Panc1 (cell line): ENCODE data around the gene DCAF8. TPM values are rescaled to one million over a fixed set of nuclear protein-coding genes. Genes with fewer than 3 reads are reported as not detected.
"Not testable (repeated sequence)": the region's sequence is repeated elsewhere in the genome, so short reads cannot be mapped to it uniquely, and the experiment has no call there.

Experiments
- ATAC-seq: fragments of 200-7000 bp; cut with Tn5 transposase; 2 replicates; pipeline ENCODE4 v1.9.1; 2020; ENCODE audit warnings: mild to moderate bottlenecking, moderate library complexity
- BruUV-seq: library from RNA; stranded (reverse); fragments of 400-500 nt; replicated peaks from 2 replicates; lab custom pipeline; 2021; lab: Mats Ljungman, UMichigan
- CTCF ChIA-PET: fragments of 300-600 bp; sonication (Branson Sonifier 250); formaldehyde crosslinking; loops from one replicate; lab custom pipeline; 2022; ENCODE audit warnings: antibody characterized with exemption; lab: Charles Lee
- POLR2A ChIA-PET: fragments of 300-600 bp; sonication (Branson Sonifier 250); formaldehyde crosslinking; loops from one replicate; lab custom pipeline; 2022; ENCODE audit warnings: antibody characterized with exemption; lab: Charles Lee
- DNase-seq: peaks from one replicate; pipeline ENCODE4 v3.0.0-alpha.2; 2010; ENCODE audit warnings: low read depth, low spot score
- H3K27ac ChIP-seq: 2 replicates; pipeline ENCODE4 v1.5.1; 2011; ENCODE audit warnings: mild to moderate bottlenecking, low read length, inconsistent platforms
- H3K27me3 ChIP-seq: fragments of 200-500 bp; sonication (Bioruptor generic); 2 replicates; pipeline ENCODE4 v1.6.0; 2014; ENCODE audit warnings: low read length, inconsistent platforms; ENCODE audit not compliant: control insufficient read depth, insufficient read depth
- H3K36me3 ChIP-seq: fragments of 200-500 bp; sonication (Bioruptor generic); 2 replicates; pipeline ENCODE4 v1.5.1; 2014; ENCODE audit warnings: inconsistent platforms, mild to moderate bottlenecking, low read length, moderate library complexity; ENCODE audit not compliant: control insufficient read depth, insufficient read depth
- H3K4me1 ChIP-seq: 2 replicates; pipeline ENCODE4 v1.5.1; 2011; ENCODE audit warnings: inconsistent platforms, mild to moderate bottlenecking, low read length, moderate library complexity; ENCODE audit not compliant: control insufficient read depth, insufficient read depth
- H3K4me3 ChIP-seq, 2 experiments: 2 replicates each; pipeline ENCODE4 v1.5.1; 2011 to 2012; ENCODE audit warnings: low read depth in 2 of 2, low read length in 2 of 2, mild to moderate bottlenecking in 2 of 2, inconsistent platforms in 1 of 2, moderate library complexity in 1 of 2
- H3K9me3 ChIP-seq: fragments of 200-500 bp; sonication (Bioruptor generic); 2 replicates; pipeline ENCODE4 v1.5.1; 2014; ENCODE audit warnings: low read depth, mild to moderate bottlenecking, inconsistent platforms, low read length, moderate library complexity; ENCODE audit not compliant: control insufficient read depth, insufficient read depth
- POLR2AphosphoS5 ChIP-seq: IDR thresholded peaks from 2 replicates; pipeline ENCODE4 v1.6.1; 2012; ENCODE audit warnings: mild to moderate bottlenecking, low read depth, low read length, moderate library complexity
- REST ChIP-seq, 2 experiments: IDR thresholded peaks; 2 replicates each; pipeline ENCODE4 v1.6.1; 2011 to 2012; ENCODE audit warnings: low read depth in 2 of 2, control low read depth in 1 of 2, low read length in 1 of 2, mild to moderate bottlenecking in 1 of 2, moderate library complexity in 1 of 2; ENCODE audit not compliant: insufficient read depth in 1 of 2
- SIN3A ChIP-seq: IDR thresholded peaks from 2 replicates; pipeline ENCODE4 v1.6.1; 2012; ENCODE audit warnings: low read depth, mild to moderate bottlenecking, low read length, moderate library complexity, borderline replicate concordance; ENCODE audit not compliant: insufficient read depth
- TCF7L2 ChIP-seq: IDR thresholded peaks from 2 replicates; pipeline ENCODE4 v1.6.1; 2011; ENCODE audit warnings: mild to moderate bottlenecking, low read depth, low read length, inconsistent platforms
- in situ Hi-C: cut with HindIII; loops from 2 replicates; pipeline ENCODE4 v1.10.0; 2016; ENCODE audit warnings: low sequenced_read_pairs, low pct_unique_long_range_greater_than_20kb
- intact Hi-C: fragments of 100-400 bp; cut with micrococcal nuclease; formaldehyde crosslinking; loops from one replicate; pipeline ENCODE4 v1.10.0; 2022; ENCODE audit not compliant: unreplicated experiment
- total RNA-seq: library from RNA; stranded (reverse); gene quantifications from one replicate; pipeline ENCODE4 v1.2.1, GENCODE V29; 2021; ENCODE audit not compliant: unreplicated experiment
- TF ChIP-seq, protein P1 (sequence below): fragments of 450-650 bp; IDR thresholded peaks from 2 replicates; pipeline ENCODE4 v1.5.1; 2017; ENCODE audit warnings: mild to moderate bottlenecking

Gene DCAF8
- total RNA-seq, 1 experiment from 2014 or later, result 127 TPM

DNA sequence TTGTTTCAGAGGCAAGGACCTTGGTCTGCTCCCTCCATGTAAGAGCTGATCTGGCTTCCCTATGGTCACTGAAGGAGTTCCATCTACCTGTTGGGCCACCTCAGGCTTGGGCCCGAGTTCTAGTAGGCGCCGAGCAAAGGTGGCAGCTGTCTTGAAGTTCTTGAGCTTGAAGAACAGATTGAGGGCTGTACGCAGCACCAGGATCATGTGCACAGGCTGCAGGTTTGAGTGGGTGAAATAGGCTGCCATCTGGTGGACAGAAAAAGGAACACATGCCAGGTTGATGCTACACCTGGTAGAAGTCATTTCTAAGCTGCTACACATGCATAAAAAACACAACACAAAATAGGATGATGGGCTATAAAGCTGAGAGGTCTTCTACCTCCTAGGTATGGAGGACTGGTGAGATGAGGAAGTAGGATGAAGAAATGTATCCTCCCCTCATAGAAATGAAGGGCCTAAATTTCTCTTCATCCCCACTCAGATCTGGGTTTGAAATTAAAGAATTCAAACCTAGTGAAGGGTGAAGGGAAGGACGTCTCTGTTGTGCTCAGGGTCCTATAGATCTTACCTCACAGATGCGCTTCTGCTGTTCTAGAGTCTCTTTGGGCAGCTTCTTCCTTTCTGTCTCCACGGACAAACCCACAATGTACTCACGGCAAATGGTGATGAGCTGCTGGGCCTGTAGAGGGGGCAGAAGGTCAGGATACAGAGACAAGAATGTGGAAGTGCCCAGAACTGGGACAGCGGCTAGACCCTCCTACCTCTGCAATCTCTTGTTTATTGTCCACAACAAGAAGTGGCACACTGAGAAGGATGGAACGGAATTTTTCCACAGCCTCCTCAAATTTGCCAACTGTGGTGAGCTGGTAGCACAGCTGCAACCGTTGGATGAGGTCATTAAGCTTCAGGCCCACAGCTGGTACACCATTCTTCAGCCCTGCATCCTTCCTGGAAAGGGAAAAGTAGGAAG lies 29.2 kb upstream of the DCAF8 start:
- no peaks in the 10 kb centered on the region for H3K27me3 ChIP-seq
- peaks cover 25% of the 10 kb centered on the region for H3K36me3 ChIP-seq
- POLR2A ChIA-PET, result no interaction called here
- DNase-seq (peak; percentile 63), ATAC-seq (peak; percentile 94)
- BruUV-seq, result no TSS peak
- no peaks in the 10 kb centered on the region for H3K9me3 ChIP-seq
- H3K27ac ChIP-seq, result no peak overlapping the region
- CTCF ChIA-PET, result interaction anchor here (0.5 to 1.8 kb wide), 14 partner anchors 12 to 861 kb away, joined by 3 to 13 read pairs (median 4); partner anchors contain the start of gene CASQ1
- no peaks in the 10 kb centered on the region for H3K4me1 ChIP-seq
- intact Hi-C loops (loop anchor here (1.0 kb wide), 2 partner anchors 98 to 190 kb away; no protein-coding TSS in a partner anchor), in situ Hi-C loops (no loop called here)
- no peak overlapping the region for H3K4me3 ChIP-seq
- TF ChIP-seq, protein P1, sequence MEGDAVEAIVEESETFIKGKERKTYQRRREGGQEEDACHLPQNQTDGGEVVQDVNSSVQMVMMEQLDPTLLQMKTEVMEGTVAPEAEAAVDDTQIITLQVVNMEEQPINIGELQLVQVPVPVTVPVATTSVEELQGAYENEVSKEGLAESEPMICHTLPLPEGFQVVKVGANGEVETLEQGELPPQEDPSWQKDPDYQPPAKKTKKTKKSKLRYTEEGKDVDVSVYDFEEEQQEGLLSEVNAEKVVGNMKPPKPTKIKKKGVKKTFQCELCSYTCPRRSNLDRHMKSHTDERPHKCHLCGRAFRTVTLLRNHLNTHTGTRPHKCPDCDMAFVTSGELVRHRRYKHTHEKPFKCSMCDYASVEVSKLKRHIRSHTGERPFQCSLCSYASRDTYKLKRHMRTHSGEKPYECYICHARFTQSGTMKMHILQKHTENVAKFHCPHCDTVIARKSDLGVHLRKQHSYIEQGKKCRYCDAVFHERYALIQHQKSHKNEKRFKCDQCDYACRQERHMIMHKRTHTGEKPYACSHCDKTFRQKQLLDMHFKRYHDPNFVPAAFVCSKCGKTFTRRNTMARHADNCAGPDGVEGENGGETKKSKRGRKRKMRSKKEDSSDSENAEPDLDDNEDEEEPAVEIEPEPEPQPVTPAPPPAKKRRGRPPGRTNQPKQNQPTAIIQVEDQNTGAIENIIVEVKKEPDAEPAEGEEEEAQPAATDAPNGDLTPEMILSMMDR, result peak; percentile 89
- no peak for TF ChIP-seq SIN3A

DNA sequence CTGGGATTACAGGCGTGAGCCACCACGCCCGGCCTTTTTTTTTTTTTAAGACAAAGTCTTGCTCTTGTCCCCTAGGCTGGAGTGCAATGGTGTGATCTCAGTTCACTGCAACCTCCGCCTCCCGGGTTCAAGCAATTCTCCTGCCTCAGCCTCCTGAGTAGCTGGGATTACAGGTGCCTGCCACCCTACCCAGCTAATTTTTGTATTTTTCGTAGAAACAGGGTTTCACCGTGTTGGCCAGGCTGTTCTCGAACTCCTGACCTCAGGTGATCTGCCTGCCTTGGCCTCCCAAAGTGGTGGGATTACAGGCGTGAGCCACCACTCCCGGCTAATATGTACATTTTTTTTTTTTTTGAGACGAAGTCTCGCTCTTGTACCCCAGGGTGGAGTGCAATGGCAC lies 25.4 kb upstream of the DCAF8 start:
- in situ Hi-C loops, H3K4me1 ChIP-seq, H3K9me3 ChIP-seq, H3K27ac ChIP-seq, intact Hi-C loops, H3K4me3 ChIP-seq, H3K27me3 ChIP-seq, BruUV-seq, DNase-seq, ATAC-seq, H3K36me3 ChIP-seq: not testable (repeated sequence)
- POLR2A ChIA-PET, result interaction anchor here (0.6 to 0.7 kb wide), 2 partner anchors 39 to 88 kb away, joined by 4 to 5 read pairs; no protein-coding TSS in a partner anchor
- CTCF ChIA-PET, result interaction anchor here (0.7 to 0.9 kb wide), 2 partner anchors 36 to 56 kb away, joined by 3 read pairs; no protein-coding TSS in a partner anchor

GRCh38 chr1:160285506-160285905 lies 23.2 kb upstream of the DCAF8 start:
- intact Hi-C loops, result no loop called here
- POLR2A ChIA-PET, result interaction anchor here (0.7 to 1.6 kb wide), 2 partner anchors 23 to 182 kb away, joined by 3 to 8 read pairs; partner anchors contain the start of gene DCAF8

More at GRCh38 chr1:160285506-160285905, 23.2 kb upstream of the DCAF8 start:
- no peak for ATAC-seq
- DNase-seq, result no peak
- no TSS peak for BruUV-seq
- H3K4me3 ChIP-seq, result peak overlapping the region; percentile 87 to 89
- CTCF ChIA-PET, result interaction anchor here (0.6 kb wide), 1 partner anchor 730 kb away, joined by 5 read pairs; no protein-coding TSS in a partner anchor
- H3K27ac ChIP-seq, result no peak overlapping the region
- in situ Hi-C loops, result no loop called here
- TF ChIP-seq, protein P1, result no peak
- TF ChIP-seq SIN3A, result no peak
- TF ChIP-seq REST (IDR thresholded peaks at IDR 0.05; ENCODE audit: insufficient read depth in 1 of 2, low read depth in 2 of 2, low read length in 1 of 2), result no peak
- no peak for TF ChIP-seq POLR2AphosphoS5
- no peak for TF ChIP-seq TCF7L2
- no peaks in the 10 kb centered on the region for H3K9me3 ChIP-seq
- H3K36me3 ChIP-seq, result peaks cover 4% of the 10 kb centered on the region; the same call in 1 of the 2 replicates
- H3K4me1 ChIP-seq, result 0 out of 2 replicates have a peak, but pooled peaks cover 5% of the 10 kb centered on the region
- no peaks in the 10 kb centered on the region for H3K27me3 ChIP-seq
